Osteocyte (in vitro differentiated cells): ENCODE results near the gene SLC1A4. TPM values are rescaled to one million over a fixed set of nuclear protein-coding genes. Genes with fewer than 3 reads are reported as not detected.

Experiments used
- DNase-seq: peaks from one replicate; pipeline ENCODE4 v3.0.0; 2021; ENCODE audit warnings: mixed read lengths; ENCODE audit not compliant: unreplicated experiment; ENCODE audit errors: extremely low spot score
- H3K27ac Mint-ChIP-seq: one replicate; pipeline ENCODE4 v1.8.0; 2021; ENCODE audit warnings: mild to moderate bottlenecking, mixed read lengths; ENCODE audit not compliant: unreplicated experiment
- H3K27me3 Mint-ChIP-seq: one replicate; pipeline ENCODE4 v1.8.0; 2021; ENCODE audit warnings: mixed read lengths; ENCODE audit not compliant: unreplicated experiment
- H3K36me3 Mint-ChIP-seq: one replicate; pipeline ENCODE4 v1.8.0; 2021; ENCODE audit warnings: mixed read lengths; ENCODE audit not compliant: unreplicated experiment
- H3K4me1 Mint-ChIP-seq: one replicate; pipeline ENCODE4 v1.8.0; 2021; ENCODE audit warnings: mixed read lengths; ENCODE audit not compliant: unreplicated experiment
- H3K4me3 Mint-ChIP-seq: one replicate; pipeline ENCODE4 v1.8.0; 2021; ENCODE audit warnings: mild to moderate bottlenecking, moderate library complexity, mixed read lengths; ENCODE audit not compliant: unreplicated experiment
- H3K9me3 Mint-ChIP-seq: one replicate; pipeline ENCODE4 v1.8.0; 2021; ENCODE audit warnings: mixed read lengths; ENCODE audit not compliant: unreplicated experiment
- total RNA-seq: library from RNA; stranded (reverse); gene quantifications from 2 replicates; pipeline ENCODE4 v1.2.1, GENCODE V29; 2021
- TF ChIP-seq, protein P1 (sequence below): fragments of 200-600 bp; sonication (generic); IDR thresholded peaks from 2 replicates; pipeline ENCODE4 v1.5.0; 2021; ENCODE audit warnings: antibody characterized with exemption, mild to moderate bottlenecking, moderate library complexity

SLC1A4 gene
- total RNA-seq, 1 donor from 2014 or later, result 78.7 TPM

DNA sequence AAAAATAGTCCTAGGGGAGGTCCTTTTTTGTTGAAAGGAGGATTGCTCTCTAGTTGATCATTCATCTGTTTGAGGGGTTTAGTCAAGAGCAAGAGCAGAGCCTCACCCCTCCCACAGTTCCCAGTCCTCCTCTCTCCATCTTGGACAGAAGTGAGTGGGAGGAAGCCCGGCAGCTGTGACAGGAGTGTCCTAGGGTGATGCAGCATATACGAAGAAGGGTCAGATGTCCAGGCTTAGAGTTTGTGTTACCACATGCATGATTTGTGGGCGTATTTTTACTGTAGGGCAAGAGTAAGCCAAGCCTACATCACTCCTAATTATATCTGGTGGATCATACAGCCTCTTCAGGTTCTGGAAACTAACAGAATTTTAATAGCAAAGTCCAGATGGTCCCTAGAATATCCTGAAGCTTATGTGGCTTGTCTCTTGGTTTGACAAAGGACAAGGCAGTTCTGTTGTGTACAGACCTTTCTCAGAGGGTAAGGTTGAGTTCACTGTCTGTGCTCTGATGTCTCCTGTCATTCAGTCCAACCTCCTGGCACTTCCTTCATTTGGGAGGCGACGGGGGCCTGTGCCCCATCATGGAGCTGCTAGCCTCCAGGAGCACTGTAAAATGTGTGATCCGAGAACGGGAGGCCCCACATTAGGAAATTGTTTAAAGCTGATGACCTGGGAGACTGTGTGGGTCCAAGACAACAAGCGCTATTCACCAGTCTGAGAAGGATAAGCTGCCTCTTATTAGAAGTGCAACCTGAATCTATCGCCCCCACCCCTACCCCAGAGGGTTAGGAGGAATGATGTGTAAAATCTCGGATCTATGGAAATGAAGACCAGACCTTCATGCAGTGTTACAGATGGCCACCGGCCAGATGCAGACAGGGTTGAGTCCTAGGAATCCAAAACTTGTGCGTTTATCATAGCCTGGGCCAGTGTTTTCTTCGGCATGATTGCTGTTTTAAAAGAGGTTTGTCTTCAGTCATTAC is 73.9 kb downstream of the SLC1A4 start:
- peak overlapping the region; percentile 98 for H3K27ac Mint-ChIP-seq
- no peak overlapping the region for H3K4me3 Mint-ChIP-seq
- H3K4me1 Mint-ChIP-seq, result peaks cover 46% of the 10 kb centered on the region
- TF ChIP-seq, protein P1, sequence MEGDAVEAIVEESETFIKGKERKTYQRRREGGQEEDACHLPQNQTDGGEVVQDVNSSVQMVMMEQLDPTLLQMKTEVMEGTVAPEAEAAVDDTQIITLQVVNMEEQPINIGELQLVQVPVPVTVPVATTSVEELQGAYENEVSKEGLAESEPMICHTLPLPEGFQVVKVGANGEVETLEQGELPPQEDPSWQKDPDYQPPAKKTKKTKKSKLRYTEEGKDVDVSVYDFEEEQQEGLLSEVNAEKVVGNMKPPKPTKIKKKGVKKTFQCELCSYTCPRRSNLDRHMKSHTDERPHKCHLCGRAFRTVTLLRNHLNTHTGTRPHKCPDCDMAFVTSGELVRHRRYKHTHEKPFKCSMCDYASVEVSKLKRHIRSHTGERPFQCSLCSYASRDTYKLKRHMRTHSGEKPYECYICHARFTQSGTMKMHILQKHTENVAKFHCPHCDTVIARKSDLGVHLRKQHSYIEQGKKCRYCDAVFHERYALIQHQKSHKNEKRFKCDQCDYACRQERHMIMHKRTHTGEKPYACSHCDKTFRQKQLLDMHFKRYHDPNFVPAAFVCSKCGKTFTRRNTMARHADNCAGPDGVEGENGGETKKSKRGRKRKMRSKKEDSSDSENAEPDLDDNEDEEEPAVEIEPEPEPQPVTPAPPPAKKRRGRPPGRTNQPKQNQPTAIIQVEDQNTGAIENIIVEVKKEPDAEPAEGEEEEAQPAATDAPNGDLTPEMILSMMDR, result no peak
- DNase-seq, result no peak
- H3K9me3 Mint-ChIP-seq, result no peaks in the 10 kb centered on the region
- H3K27me3 Mint-ChIP-seq, result no peaks in the 10 kb centered on the region
- H3K36me3 Mint-ChIP-seq, result no peaks in the 10 kb centered on the region

DNA sequence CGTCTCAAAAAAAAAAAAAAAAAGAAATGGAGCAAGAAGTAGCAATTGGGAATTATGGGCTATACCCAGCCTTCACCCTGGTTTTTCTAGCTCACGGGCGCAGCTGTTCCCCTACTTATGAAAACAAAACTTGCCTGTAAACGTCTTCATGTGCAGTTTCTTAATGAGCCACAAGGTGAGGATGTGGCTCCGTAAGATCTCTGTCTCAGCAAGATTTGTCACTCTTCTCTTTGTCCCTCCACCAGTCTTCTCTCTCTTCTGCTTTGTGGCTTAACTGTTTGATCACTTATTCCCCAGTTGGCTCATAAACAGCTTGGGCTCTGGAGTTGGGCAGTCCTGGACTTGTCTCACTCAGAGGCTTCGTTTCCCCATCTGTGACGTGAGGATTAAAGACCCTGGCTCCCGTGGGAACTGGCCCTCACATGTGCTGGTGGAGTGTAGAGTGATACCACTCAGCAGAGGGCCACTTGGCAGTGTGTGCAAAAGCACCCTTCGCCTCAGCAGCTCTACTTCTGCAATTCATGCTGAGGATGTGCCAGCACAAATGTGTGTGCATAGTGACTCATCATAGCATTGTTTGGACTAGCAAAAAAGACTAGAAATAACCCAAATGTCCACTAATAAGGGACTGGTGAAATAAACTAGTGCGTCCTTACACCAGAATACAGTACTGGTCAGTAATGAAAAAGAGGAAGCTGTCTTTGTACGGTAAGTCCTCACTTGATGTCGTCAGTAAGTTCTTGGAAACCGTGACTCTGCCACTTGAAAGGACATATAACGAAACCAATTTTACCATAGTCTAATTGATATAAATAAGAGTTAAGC is 75.7 kb downstream of the SLC1A4 start:
- DNase-seq, result no peak
- H3K27ac Mint-ChIP-seq, result peak overlapping the region; percentile 98
- no peaks in the 10 kb centered on the region for H3K36me3 Mint-ChIP-seq
- no peaks in the 10 kb centered on the region for H3K9me3 Mint-ChIP-seq
- TF ChIP-seq, protein P1, result peak; percentile 68
- H3K27me3 Mint-ChIP-seq, result no peaks in the 10 kb centered on the region
- H3K4me1 Mint-ChIP-seq, result peaks cover 48% of the 10 kb centered on the region
- H3K4me3 Mint-ChIP-seq, result peak overlapping the region; percentile 56

DNA sequence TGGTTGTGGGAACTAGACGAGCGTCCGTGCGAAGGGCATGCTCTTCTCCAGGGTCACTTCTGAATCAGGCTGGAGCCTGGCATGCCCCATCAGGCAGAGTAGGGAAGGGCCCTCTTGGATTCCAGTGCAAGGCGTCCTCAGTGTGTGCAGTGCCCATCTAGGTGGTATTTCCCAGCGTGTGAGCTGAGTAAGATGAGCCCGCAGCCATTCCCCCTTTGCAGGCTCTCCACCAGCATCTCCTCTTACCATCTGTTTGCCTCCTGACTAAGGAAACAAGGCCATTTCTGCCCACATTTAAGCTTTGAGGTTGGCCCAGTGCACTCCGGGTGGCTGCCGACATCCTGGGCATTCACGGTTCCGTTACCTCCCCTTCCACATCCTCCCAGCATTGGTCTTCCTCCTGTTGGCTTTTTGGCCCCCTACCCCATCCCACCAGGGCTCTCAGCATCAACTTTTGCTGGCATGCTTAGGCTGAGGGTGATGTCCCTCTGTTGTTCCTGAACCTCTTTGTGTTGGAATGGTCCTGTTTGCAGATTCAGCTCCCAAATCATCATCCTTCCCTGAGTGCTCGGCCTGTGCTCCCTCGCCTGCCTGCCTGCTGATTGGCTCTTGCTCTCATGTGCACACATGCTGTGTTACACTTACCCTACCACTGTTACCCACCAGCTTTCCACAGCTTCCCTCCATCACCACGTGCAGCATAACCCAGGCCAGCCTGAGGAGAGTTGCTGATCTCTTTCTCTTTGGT is 78.8 kb downstream of the SLC1A4 start:
- TF ChIP-seq, protein P1, result no peak
- H3K4me3 Mint-ChIP-seq, result no peak overlapping the region
- H3K4me1 Mint-ChIP-seq, result peaks cover 48% of the 10 kb centered on the region
- peaks cover 23% of the 10 kb centered on the region for H3K36me3 Mint-ChIP-seq
- no peaks in the 10 kb centered on the region for H3K9me3 Mint-ChIP-seq
- H3K27ac Mint-ChIP-seq, result peak overlapping the region; percentile 14
- DNase-seq, result no peak
- no peaks in the 10 kb centered on the region for H3K27me3 Mint-ChIP-seq

DNA sequence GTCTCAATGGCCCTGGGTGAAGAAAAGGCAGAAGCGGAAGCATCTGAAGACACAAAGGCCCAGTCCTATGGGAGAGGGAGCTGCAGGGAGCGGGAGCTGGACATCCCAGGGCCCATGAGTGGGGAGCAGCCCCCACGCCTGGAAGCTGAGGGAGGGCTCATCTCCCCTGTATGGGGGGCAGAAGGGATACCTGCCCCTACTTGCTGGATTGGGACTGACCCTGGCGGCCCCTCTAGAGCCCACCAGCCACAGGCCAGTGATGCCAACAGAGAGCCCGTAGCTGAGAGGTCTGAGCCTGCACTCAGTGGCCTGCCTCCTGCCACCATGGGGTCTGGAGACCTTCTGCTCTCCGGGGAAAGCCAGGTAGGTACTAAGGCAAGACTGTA is 80.2 kb downstream of the SLC1A4 start:
- TF ChIP-seq, protein P1, result no peak
- no peaks in the 10 kb centered on the region for H3K9me3 Mint-ChIP-seq
- no peak for DNase-seq
- H3K36me3 Mint-ChIP-seq, result peaks cover 30% of the 10 kb centered on the region
- H3K4me3 Mint-ChIP-seq, result no peak overlapping the region
- no peaks in the 10 kb centered on the region for H3K27me3 Mint-ChIP-seq
- peak overlapping the region; percentile 57 for H3K27ac Mint-ChIP-seq
- H3K4me1 Mint-ChIP-seq, result peaks cover 33% of the 10 kb centered on the region
